Fibroblast of pulmonary artery (primary cell): ENCODE measurements around the gene TMEM190.
"Not testable (repeated sequence)": the region's sequence is repeated elsewhere in the genome, so short reads cannot be mapped to it uniquely, and the experiment has no call there.

Experiments
- DNase-seq: peaks from one replicate; pipeline ENCODE4 v3.0.0-alpha.2; 2010; ENCODE audit warnings: low read depth
- H3K4me3 ChIP-seq: replicated peaks from 2 replicates; pipeline ENCODE4 v1.5.1; 2011; ENCODE audit warnings: low read depth, mild to moderate bottlenecking, control low read depth, low read length, moderate library complexity
- TF ChIP-seq, protein P1 (sequence below): IDR thresholded peaks from 2 replicates; pipeline ENCODE4 v1.5.1; 2011; ENCODE audit warnings: mild to moderate bottlenecking, control low read depth, low read length, inconsistent platforms; ENCODE audit errors: missing control alignments

TMEM190 gene

DNA sequence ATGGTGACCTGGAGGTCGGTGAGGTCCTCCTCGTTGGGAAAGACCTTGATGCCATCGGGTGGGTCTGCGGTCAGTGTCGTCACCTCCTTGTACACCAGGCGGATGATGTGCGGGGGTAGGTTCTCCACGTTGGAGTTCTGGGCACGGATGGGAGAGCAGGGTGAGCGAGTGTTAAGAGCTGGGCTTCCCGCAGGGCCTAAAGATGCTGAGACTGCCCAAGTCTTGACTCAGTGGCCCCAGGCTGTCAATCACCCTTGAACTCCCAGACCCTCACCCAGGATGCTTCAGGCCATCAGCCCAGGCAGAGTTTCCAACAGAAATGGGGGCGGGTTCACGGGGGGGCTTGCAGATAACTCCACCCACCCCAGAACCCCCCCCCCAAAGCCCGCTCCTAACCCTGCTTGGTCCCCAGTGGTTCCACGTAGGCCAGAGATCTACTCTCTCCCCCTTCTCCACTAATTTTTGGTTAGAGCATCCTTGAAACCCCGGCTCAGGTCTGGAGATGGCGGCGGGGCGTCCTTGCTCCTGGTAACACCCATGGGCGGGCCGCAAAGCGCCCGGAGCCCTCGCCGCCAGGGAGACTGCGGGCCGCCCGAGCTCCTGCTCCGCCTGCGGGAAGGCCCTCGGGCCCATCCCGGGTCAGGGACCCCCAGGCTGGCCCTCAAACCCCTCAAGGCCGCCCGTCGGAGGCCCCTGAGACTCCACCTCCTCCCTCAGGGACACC, 30.4 kb downstream of the TMEM190 start:
- DNase-seq = peak; percentile 41
- TF ChIP-seq, protein P1, sequence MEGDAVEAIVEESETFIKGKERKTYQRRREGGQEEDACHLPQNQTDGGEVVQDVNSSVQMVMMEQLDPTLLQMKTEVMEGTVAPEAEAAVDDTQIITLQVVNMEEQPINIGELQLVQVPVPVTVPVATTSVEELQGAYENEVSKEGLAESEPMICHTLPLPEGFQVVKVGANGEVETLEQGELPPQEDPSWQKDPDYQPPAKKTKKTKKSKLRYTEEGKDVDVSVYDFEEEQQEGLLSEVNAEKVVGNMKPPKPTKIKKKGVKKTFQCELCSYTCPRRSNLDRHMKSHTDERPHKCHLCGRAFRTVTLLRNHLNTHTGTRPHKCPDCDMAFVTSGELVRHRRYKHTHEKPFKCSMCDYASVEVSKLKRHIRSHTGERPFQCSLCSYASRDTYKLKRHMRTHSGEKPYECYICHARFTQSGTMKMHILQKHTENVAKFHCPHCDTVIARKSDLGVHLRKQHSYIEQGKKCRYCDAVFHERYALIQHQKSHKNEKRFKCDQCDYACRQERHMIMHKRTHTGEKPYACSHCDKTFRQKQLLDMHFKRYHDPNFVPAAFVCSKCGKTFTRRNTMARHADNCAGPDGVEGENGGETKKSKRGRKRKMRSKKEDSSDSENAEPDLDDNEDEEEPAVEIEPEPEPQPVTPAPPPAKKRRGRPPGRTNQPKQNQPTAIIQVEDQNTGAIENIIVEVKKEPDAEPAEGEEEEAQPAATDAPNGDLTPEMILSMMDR = no peak
- peak overlapping the region; percentile 79 for H3K4me3 ChIP-seq

DNA sequence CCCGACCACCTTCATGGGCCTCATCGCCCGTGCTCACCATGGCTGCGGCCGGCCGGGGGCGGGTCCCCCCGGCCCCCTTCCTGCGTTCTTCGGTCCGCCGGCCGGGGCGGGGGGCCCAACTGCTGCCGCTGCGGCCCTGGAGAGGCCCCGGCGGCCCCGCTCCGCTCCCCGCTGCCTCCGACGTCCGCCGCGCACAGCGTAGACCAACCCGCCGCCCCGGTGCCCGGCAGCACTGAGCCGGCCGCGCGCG, 30.8 kb downstream of the TMEM190 start, which contains the start of gene UBE2S:
Gene UBE2S, minus strand, starts transcription at position 239 of the 250 bp plus-strand sequence. Its CDS starts 199 bp downstream, at position 40.
- peak within 1 kb of the TSS; percentile 79 for H3K4me3 ChIP-seq
- DNase-seq = not testable (repeated sequence)

DNA sequence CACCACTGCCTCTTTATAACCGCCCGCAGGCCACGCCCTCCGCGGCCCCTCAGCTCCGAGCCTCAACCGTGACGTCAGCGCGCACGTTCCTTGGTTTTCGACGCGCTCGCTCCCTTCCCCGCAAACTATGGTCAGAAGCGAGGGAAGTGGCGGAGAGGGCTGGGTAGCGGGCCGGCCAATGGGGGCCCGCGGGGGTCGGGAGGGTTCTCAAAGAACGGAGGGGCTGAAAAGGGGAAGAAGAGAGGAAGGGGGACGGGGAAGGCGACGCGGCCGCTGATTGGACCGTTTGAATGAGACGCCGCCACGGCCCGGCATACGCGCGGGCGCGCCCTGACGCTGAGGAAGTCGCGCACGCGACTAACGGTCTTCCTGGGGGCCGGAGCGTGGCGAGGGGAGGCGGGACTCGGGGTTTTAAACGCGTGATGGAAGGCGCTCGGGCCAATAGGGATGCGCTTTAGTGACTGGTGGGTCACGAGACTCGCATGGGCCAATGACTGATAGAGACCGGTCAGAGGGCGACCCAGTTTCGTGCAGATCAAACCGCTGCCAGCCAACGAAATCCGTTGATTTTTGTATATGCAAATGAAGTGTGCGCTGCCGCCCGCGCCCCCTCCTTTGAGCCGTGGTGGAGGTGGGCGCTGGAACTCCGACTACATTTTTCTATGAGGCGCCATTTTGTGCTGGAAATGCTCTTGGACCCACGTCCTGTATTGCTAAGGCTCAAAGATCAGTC, 31.3 kb downstream of the TMEM190 start:
- peak overlapping the region; percentile 79 for H3K4me3 ChIP-seq
- DNase-seq = peak; percentile 100
- TF ChIP-seq, protein P1 = no peak

DNA sequence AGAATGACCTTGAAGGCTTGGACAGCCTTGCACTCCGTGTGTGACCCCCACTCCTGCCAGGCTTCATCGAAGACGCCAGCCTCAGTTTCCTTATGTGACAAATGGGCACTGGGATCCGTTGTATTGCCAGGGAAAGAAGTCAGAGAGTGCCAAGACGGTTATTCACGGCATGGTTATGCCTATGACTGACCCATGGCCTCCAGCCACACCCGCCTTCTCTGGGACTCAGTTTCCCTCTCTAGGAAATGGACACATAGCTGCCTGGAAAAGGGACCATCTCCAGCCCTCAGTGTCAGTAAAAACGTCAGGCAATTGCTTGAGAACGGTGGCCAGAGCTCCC, 31.9 kb downstream of the TMEM190 start:
- TF ChIP-seq, protein P1 = no peak
- DNase-seq = no peak
- peak overlapping the region; percentile 51 for H3K4me3 ChIP-seq

DNA sequence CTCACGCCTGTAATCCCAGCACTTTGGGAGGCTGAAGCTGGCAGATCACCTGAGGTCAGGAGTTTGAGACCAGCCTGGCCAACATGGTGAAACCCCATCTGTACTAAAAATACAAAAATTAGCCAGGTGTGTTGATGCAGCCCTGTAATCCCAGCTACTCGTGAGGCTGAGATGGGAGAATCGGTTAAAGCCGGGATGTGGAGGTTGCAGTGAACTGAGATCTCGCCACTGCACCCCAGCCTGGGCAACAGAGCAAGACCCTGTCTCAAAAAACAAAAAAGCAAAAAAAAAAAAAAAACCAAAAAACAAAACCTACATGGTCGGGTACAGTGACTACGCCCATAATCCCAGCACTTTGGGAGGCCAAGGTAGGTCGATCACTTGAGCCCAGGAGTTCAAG, 32.6 kb downstream of the TMEM190 start:
- not testable (repeated sequence) for H3K4me3 ChIP-seq, DNase-seq

DNA sequence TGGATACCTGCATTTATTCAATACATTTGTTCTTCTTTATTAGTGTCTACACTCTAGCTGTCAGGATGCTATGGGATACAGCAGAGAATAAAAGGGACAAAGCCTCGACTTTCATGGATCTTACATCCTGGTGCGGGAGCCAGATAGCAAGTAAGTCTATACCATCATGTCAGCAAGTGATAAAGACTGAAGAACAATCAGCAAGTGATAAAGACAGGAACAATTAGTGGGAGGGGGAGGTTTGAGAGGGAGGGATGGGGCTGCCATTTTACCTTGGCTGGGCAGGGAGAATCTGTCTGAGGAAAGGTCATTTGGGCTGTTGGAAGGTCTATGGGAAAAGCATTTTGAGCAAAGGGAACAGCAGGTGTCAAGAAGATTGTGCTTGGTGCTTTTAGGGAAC, 33.5 kb downstream of the TMEM190 start:
- H3K4me3 ChIP-seq = no peak overlapping the region
- TF ChIP-seq, protein P1 = no peak
- DNase-seq = no peak

DNA sequence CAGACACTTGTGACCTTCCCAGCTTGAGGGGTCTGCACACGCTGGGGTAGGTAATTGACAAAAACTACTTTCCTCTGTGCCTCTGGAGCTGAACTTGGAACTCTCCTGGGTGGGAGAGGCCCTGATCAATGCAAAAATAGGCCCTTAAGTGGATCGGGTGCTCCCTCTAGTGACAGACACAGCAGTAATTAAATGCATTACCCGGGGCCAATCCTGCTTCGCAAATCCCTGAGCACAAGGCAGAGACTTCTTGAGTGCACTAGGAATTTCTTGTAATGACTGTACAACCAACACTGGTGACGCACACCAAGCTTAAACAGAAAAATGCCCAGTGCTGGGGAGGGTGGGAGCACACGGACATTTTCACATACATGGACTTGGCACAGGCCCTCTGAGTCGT, 41.6 kb downstream of the TMEM190 start:
- H3K4me3 ChIP-seq = no peak overlapping the region
- TF ChIP-seq, protein P1 = peak; percentile 78
- peak; percentile 88 for DNase-seq

DNA sequence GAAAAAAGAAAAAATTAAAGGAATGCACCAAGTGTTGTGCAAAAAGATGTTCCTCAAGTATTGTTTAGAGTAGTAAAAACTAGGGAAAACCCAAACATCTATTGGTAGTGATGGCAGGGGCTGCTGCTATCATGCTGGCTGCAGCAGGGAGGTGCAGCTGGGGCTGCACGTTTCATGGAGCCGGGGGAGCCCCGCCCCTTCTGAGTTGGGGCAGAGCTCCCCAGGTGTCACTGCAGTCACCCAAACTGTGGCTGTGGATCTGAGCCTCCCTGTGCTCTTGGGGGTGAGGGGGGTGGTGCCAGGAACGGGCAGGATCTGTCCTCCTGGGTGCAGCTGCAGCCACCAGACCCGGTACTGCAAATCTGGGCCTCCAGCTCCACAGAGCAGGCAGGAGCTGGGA, 42.5 kb downstream of the TMEM190 start:
- TF ChIP-seq, protein P1 = no peak

More for the DNA sequence above, 42.5 kb downstream of the TMEM190 start:
- no peak for DNase-seq
- H3K4me3 ChIP-seq = no peak overlapping the region
